Islet of Langerhans (tissue), 1 donor: ENCODE data around the gene KIFAP3.
"Not testable (repeated sequence)": the region's sequence is repeated elsewhere in the genome, so short reads cannot be mapped to it uniquely, and the experiment has no call there.

Experiments
- FAIRE-seq: peaks from one replicate; lab custom pipeline; 2011; peaks lifted over from hg19 to GRCh38; lab: Jason Lieb, UNC

KIFAP3 gene

GRCh38 chr1:169886422-169886821 is 188.1 kb downstream of the KIFAP3 start:
- no peak for FAIRE-seq

- FAIRE-seq: no peak
Measured at GRCh38 chr1:169885207-169885606, 189.3 kb downstream of the KIFAP3 start.

DNA sequence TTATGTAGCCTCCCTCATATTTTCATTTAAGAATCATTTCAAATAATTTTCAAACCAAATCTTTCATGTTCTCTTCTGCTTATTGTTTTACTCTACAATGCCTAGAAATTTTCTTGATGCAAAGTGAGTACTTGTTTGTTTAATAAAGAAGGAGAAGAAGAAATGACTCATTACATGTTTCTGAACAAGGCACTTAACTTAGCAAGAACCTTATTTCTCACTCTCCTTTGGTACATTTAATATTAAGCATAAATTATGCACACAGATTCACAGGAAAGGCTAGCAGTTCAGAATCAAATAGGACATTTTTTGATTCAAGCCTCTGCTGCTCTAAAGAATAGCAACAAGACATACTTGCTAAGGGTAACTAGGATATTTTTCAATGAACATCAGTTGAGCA is 189.9 kb downstream of the KIFAP3 start:
- no peak for FAIRE-seq

DNA sequence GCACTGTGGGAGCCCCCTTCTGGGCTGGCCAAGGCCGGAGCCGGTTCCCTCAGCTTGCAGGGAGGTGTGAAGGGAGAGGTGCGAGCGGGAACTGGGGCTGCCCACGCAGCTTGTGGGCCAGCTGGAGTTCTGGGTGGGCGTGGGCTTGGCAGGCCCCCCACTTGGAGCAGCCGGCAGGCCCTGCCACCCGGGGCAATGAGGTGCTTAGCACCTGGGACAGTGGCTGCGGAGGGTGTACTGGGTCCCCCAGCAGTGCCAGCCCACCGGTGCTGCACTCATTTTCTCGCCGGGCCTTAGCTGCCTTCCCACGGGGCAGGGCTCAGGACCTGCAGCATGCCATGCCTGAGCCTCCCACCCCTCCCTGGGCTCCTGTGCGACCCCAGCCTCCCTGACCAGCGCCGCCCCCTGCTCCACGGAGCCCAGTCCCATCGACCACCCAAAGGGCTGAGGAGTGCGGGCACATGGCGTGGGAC is 192.4 kb downstream of the KIFAP3 start:
- FAIRE-seq: no peak

- FAIRE-seq: no peak
Measured at GRCh38 chr1:169879034-169879840, 195.3 kb downstream of the KIFAP3 start.

GRCh38 chr1:169878498-169878897 is 196.0 kb downstream of the KIFAP3 start:
- FAIRE-seq: no peak

- FAIRE-seq: no peak
Measured at GRCh38 chr1:169877800-169878491, 196.5 kb downstream of the KIFAP3 start.

DNA sequence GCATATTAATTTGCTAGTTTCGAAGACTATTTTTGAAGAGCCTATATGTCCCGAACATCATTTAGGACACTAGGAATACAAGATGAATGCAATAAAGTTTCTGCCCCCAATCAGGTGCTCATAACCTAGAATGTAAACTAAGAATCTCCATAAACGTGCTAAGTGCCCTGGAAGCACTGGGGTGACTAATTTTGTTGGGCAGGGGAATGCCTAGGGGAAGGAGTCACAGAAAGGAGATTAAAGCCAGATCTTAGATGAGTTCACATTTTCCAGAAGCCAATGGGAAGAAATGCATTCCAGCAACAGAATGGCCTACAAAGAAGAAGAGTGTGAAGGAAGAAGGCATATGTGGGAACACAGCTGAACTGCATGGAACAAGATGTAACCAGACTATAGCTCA is 200.3 kb downstream of the KIFAP3 start:
- FAIRE-seq: no peak

DNA sequence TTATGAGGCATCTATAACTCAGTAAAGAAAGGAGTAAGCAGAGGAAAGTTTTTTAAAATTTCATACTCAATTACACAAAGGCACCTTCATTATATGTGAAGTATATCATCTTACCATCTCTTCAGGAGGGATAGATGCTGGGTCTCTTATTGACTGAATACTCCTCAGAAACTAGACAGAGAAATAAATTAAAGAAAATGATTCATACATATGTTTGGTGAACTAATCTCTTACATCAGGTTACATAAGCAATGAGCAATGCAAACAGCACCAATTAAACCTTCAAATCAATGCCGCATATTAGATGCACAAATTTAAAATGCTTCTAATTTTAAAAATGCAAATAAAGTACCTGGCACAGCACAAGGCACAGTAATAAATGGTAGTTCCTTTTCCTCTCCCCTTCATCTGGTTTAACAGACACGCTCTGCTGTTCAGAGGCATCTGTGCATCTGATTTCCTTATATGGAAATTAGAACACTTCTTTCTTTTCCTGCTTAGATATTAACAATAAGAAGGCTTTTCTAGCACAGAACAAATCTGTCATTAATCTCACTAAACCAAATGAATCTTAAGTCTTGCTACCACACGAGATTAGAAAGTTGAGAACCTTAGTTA is 200.8 kb downstream of the KIFAP3 start:
- no peak for FAIRE-seq

GRCh38 chr1:169872906-169873305 is 201.6 kb downstream of the KIFAP3 start:
- no peak for FAIRE-seq

DNA sequence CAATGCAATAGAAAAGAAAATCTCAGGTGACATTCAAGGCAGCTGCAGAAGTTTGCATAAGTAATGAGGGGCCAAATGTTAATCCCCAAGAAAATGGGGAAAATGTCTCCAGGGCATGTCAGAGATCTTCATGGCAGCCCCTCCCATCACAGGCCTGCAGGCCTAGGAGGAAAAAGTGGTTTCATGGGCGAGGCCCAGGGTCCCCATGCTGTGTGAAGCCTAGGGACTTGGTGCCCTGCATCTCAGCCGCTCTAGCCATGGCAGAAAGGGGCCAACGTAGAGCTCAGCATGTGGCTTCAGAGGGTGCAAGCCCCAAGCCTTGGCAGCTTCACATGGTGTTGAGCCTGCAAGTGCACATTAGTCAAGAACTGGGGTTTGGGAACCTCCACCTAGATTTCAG is 202.5 kb downstream of the KIFAP3 start:
- not testable (repeated sequence) for FAIRE-seq
